Measurements from ENCODE around the gene NKD1.

DNA sequence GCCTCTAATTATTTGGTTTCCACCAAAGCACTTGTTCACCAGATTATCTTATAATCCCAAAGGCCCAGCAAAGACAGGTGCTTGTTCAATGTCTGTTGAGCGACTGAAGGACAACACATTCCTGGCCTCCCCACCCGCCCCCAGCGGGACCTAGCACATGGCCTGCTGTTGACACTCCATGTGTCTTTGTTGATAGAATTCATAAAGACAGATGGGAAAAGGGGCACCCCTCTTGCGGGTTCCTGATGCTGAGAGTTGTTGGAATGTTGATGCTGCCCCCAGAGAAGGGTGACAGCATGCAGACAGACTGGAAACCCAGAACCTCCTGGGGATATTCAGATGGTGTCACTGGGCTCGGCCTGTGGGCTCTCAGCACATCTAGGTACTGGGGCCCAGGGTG lies 96.0 kb downstream of the NKD1 start:
- TF ChIP-seq, protein P1, sequence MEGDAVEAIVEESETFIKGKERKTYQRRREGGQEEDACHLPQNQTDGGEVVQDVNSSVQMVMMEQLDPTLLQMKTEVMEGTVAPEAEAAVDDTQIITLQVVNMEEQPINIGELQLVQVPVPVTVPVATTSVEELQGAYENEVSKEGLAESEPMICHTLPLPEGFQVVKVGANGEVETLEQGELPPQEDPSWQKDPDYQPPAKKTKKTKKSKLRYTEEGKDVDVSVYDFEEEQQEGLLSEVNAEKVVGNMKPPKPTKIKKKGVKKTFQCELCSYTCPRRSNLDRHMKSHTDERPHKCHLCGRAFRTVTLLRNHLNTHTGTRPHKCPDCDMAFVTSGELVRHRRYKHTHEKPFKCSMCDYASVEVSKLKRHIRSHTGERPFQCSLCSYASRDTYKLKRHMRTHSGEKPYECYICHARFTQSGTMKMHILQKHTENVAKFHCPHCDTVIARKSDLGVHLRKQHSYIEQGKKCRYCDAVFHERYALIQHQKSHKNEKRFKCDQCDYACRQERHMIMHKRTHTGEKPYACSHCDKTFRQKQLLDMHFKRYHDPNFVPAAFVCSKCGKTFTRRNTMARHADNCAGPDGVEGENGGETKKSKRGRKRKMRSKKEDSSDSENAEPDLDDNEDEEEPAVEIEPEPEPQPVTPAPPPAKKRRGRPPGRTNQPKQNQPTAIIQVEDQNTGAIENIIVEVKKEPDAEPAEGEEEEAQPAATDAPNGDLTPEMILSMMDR (IDR thresholded peaks at IDR 0.05), result no peak
- no peak for TF ChIP-seq EZH2 (IDR thresholded peaks at IDR 0.05; ENCODE audit: borderline replicate concordance, insufficient read depth, low read depth, low read length, poor library complexity, severe bottlenecking)
